NB4 (cell line): Measurements from ENCODE around the gene ADAMTS6.

Experiments
- CTCF ChIP-seq: IDR thresholded peaks from one replicate; pipeline ENCODE4 v1.5.1; 2012; ENCODE audit warnings: low read depth, low read length
- MAX ChIP-seq: IDR thresholded peaks from 2 replicates; pipeline ENCODE4 v1.6.1; 2011; ENCODE audit warnings: low read depth, low read length
- MYC ChIP-seq: IDR thresholded peaks from 2 replicates; pipeline ENCODE4 v1.6.1; 2011; ENCODE audit warnings: low read depth, low read length
- POLR2A ChIP-seq: IDR thresholded peaks from 2 replicates; pipeline ENCODE4 v1.6.1; 2011; ENCODE audit warnings: mild to moderate bottlenecking; ENCODE audit not compliant: insufficient read length; ENCODE audit errors: extremely low read depth

- no peak for TF ChIP-seq CTCF
- no peak for TF ChIP-seq MAX
- no peak for TF ChIP-seq POLR2A
- no peak for TF ChIP-seq MYC
Measured at GRCh38 chr5:65255294-65255693, 226.4 kb downstream of the ADAMTS6 start.
